Left ventricle myocardium inferior (tissue), 1 donor: ENCODE data around the gene CNN2. TPM values are rescaled to one million over a fixed set of nuclear protein-coding genes. Genes with fewer than 3 reads are reported as not detected.

Source experiments
- DNase-seq: peaks from one replicate; pipeline ENCODE4 v3.0.0-alpha.2; 2020
- H3K27ac ChIP-seq: fragments of 200-600 bp; replicated peaks from 2 replicates; pipeline ENCODE4 v1.8.0; 2021
- H3K27me3 ChIP-seq: fragments of 200-600 bp; 2 replicates; pipeline ENCODE4 v1.8.0; 2021; ENCODE audit warnings: low read depth
- H3K36me3 ChIP-seq: fragments of 200-600 bp; 2 replicates; pipeline ENCODE4 v1.8.0; 2021
- H3K4me1 ChIP-seq: fragments of 200-600 bp; 2 replicates; pipeline ENCODE4 v1.8.0; 2021
- H3K4me3 ChIP-seq: fragments of 200-600 bp; 2 replicates; pipeline ENCODE4 v1.8.0; 2021; ENCODE audit warnings: mild to moderate bottlenecking, moderate library complexity
- H3K9me3 ChIP-seq: fragments of 200-600 bp; replicated peaks from 2 replicates; pipeline ENCODE4 v1.8.0; 2021
- CTCF ChIP-seq: fragments of 200-600 bp; IDR thresholded peaks from 2 replicates; pipeline ENCODE4 v1.8.0; 2021; ENCODE audit warnings: antibody characterized with exemption, mild to moderate bottlenecking, borderline replicate concordance
- intact Hi-C: fragments of 100-400 bp; cut with micrococcal nuclease; formaldehyde crosslinking; loops from one replicate; pipeline ENCODE4 v1.11.0; 2022
- total RNA-seq: library from RNA; stranded (reverse); fragmentation: NEBNext Ultra II Directional; extraction: Animal tissue kit (Norgen Biotek cat#: 25700); gene quantifications from one replicate; pipeline ENCODE4 v1.2.1, GENCODE V29; 2021
- donor health status: DM: no; HTN: yes; CAD: no; lungs with severe emphysema.

Gene CNN2
- total RNA-seq, 1 donor from 2014 or later = 45.6 TPM

GRCh38 chr19:1065606-1066109, 39.2 kb downstream of the CNN2 start:
- no peak for DNase-seq
- Histone ChIP-seq H3K4me1 (peaks cover 48% of the 10 kb centered on the region), H3K36me3 (no peaks in the 10 kb centered on the region), H3K27me3 (peaks cover 58% of the 10 kb centered on the region), H3K27ac (no peak overlapping the region), H3K9me3 (no peaks in the 10 kb centered on the region), H3K4me3 (no peak overlapping the region)
- intact Hi-C loops = no loop called here
- TF ChIP-seq CTCF = no peak

GRCh38 chr19:1066251-1066747, 39.9 kb downstream of the CNN2 start:
- Histone ChIP-seq H3K36me3 (no peaks in the 10 kb centered on the region), H3K4me1 (peaks cover 53% of the 10 kb centered on the region), H3K27ac (no peak overlapping the region), H3K27me3 (peaks cover 64% of the 10 kb centered on the region), H3K9me3 (no peaks in the 10 kb centered on the region), H3K4me3 (peak overlapping the region; percentile 60)
- DNase-seq = no peak
- TF ChIP-seq CTCF = no peak
- intact Hi-C loops = no loop called here

- DNase-seq = no peak
- peaks cover 69% of the 10 kb centered on the region for H3K27me3 ChIP-seq
- no peak for TF ChIP-seq CTCF
- H3K4me3 ChIP-seq = peak within 1 kb of the TSS; percentile 60
- H3K4me1 ChIP-seq = peaks cover 58% of the 10 kb centered on the region
- no peaks in the 10 kb centered on the region for H3K9me3 ChIP-seq
- no peaks in the 10 kb centered on the region for H3K36me3 ChIP-seq
- intact Hi-C loops = no loop called here
- peak within 1 kb of the TSS; percentile 51 for H3K27ac ChIP-seq
Observed at GRCh38 chr19:1066748-1067340, 40.4 kb downstream of the CNN2 start, which contains the start of gene ARHGAP45. ARHGAP45 (plus strand) TSS chr19:1067167; CDS start chr19:1067406, 239 bp downstream.

- Histone ChIP-seq H3K27me3 (peaks cover 75% of the 10 kb centered on the region), H3K9me3 (no peaks in the 10 kb centered on the region), H3K4me1 (peaks cover 58% of the 10 kb centered on the region), H3K27ac (peak overlapping the region; percentile 51), H3K36me3 (no peaks in the 10 kb centered on the region), H3K4me3 (peak overlapping the region; percentile 60)
- TF ChIP-seq CTCF = no peak
- intact Hi-C loops = no loop called here
- DNase-seq = no peak
Observed at GRCh38 chr19:1067341-1067957, 41.0 kb downstream of the CNN2 start.

- H3K36me3 ChIP-seq = no peaks in the 10 kb centered on the region
- DNase-seq = peak; percentile 52
- TF ChIP-seq CTCF = no peak
- H3K27me3 ChIP-seq = peaks cover 84% of the 10 kb centered on the region
- intact Hi-C loops = no loop called here
- H3K4me3 ChIP-seq = peak overlapping the region; percentile 60
- peak overlapping the region; percentile 51 for H3K27ac ChIP-seq
- H3K9me3 ChIP-seq = no peaks in the 10 kb centered on the region
- H3K4me1 ChIP-seq = peaks cover 58% of the 10 kb centered on the region
Observed at GRCh38 chr19:1068009-1069001, 41.9 kb downstream of the CNN2 start.
